Measurements from ENCODE around the gene SNRNP40.

The SNRNP40 gene

GRCh38 chr1:31227891-31228568 is 68.6 kb downstream of the SNRNP40 start:
- TF ChIP-seq POLR2AphosphoS5 (IDR thresholded peaks at IDR 0.05; ENCODE audit: low read depth, low read length) (no peak), FOXP2 (optimal IDR thresholded peaks at IDR 0.05; ENCODE audit: borderline replicate concordance, extremely low read depth, extremely low read length, insufficient read depth) (no peak), SIN3A (IDR thresholded peaks at IDR 0.05; ENCODE audit: borderline replicate concordance, insufficient read depth, low read length) (no peak), REST (IDR thresholded peaks at IDR 0.05; ENCODE audit: insufficient read depth in 1 of 2, low read depth in 2 of 2, low read length in 2 of 2) (no peak), TAF1 (IDR thresholded peaks at IDR 0.05; ENCODE audit: borderline replicate concordance, insufficient read depth, low read length) (no peak)

GRCh38 chr1:31224068-31224467 is 72.5 kb downstream of the SNRNP40 start:
- TF ChIP-seq FOXP2 (optimal IDR thresholded peaks at IDR 0.05; ENCODE audit: borderline replicate concordance, extremely low read depth, extremely low read length, insufficient read depth) (no peak), POLR2AphosphoS5 (IDR thresholded peaks at IDR 0.05; ENCODE audit: low read depth, low read length) (no peak), SIN3A (IDR thresholded peaks at IDR 0.05; ENCODE audit: borderline replicate concordance, insufficient read depth, low read length) (no peak), TAF1 (IDR thresholded peaks at IDR 0.05; ENCODE audit: borderline replicate concordance, insufficient read depth, low read length) (no peak), REST (IDR thresholded peaks at IDR 0.05; ENCODE audit: insufficient read depth in 1 of 2, low read depth in 2 of 2, low read length in 2 of 2) (no peak)

GRCh38 chr1:31222176-31222575 is 74.4 kb downstream of the SNRNP40 start:
- TF ChIP-seq FOXP2 (optimal IDR thresholded peaks at IDR 0.05; ENCODE audit: borderline replicate concordance, extremely low read depth, extremely low read length, insufficient read depth), result no peak
- no peak for TF ChIP-seq REST (IDR thresholded peaks at IDR 0.05; ENCODE audit: insufficient read depth in 1 of 2, low read depth in 2 of 2, low read length in 2 of 2)
- TF ChIP-seq SIN3A (IDR thresholded peaks at IDR 0.05; ENCODE audit: borderline replicate concordance, insufficient read depth, low read length), result no peak
- no peak for TF ChIP-seq TAF1 (IDR thresholded peaks at IDR 0.05; ENCODE audit: borderline replicate concordance, insufficient read depth, low read length)
- no peak for TF ChIP-seq POLR2AphosphoS5 (IDR thresholded peaks at IDR 0.05; ENCODE audit: low read depth, low read length)

- TF ChIP-seq REST (IDR thresholded peaks at IDR 0.05; ENCODE audit: insufficient read depth in 1 of 2, low read depth in 2 of 2, low read length in 2 of 2), result no peak
- TF ChIP-seq FOXP2 (optimal IDR thresholded peaks at IDR 0.05; ENCODE audit: borderline replicate concordance, extremely low read depth, extremely low read length, insufficient read depth), result no peak
- TF ChIP-seq SIN3A (IDR thresholded peaks at IDR 0.05; ENCODE audit: borderline replicate concordance, insufficient read depth, low read length), result no peak
- no peak for TF ChIP-seq POLR2AphosphoS5 (IDR thresholded peaks at IDR 0.05; ENCODE audit: low read depth, low read length)
Measured at GRCh38 chr1:31221072-31221471, 75.5 kb downstream of the SNRNP40 start.
